Endothelial cell (in vitro differentiated cells): ENCODE measurements around the gene CRIP3. TPM values are rescaled to one million over a fixed set of nuclear protein-coding genes. Genes with fewer than 3 reads are reported as not detected.
A peak's percentile ranks its signal among the peaks of the same experiment; 100 is the strongest.

ENCODE experiments used
- DNase-seq: peaks from one replicate; pipeline ENCODE4 v3.0.0; 2021; ENCODE audit warnings: low spot score
- H3K27ac Mint-ChIP-seq: one replicate; pipeline ENCODE4 v1.8.0; 2021; ENCODE audit warnings: mixed read lengths, inconsistent platforms; ENCODE audit not compliant: unreplicated experiment
- H3K27me3 Mint-ChIP-seq: one replicate; pipeline ENCODE4 v1.8.0; 2021; ENCODE audit warnings: mild to moderate bottlenecking, moderate library complexity, mixed read lengths, inconsistent platforms; ENCODE audit not compliant: unreplicated experiment
- H3K36me3 Mint-ChIP-seq: one replicate; pipeline ENCODE4 v1.8.0; 2021; ENCODE audit warnings: mild to moderate bottlenecking, low read depth, mixed read lengths, inconsistent platforms; ENCODE audit not compliant: unreplicated experiment
- H3K4me1 Mint-ChIP-seq: one replicate; pipeline ENCODE4 v1.8.0; 2021; ENCODE audit warnings: mild to moderate bottlenecking, mixed read lengths, inconsistent platforms; ENCODE audit not compliant: unreplicated experiment
- H3K4me3 Mint-ChIP-seq: one replicate; pipeline ENCODE4 v1.8.0; 2021; ENCODE audit warnings: mild to moderate bottlenecking, mixed read lengths, inconsistent platforms; ENCODE audit not compliant: unreplicated experiment
- H3K9me3 Mint-ChIP-seq: one replicate; pipeline ENCODE4 v1.8.0; 2021; ENCODE audit warnings: mixed read lengths, inconsistent platforms; ENCODE audit not compliant: unreplicated experiment
- total RNA-seq: library from RNA; stranded (reverse); fragmentation: NEBNext Ultra II Directional; extraction: Animal tissue kit (Norgen Biotek cat#: 25700); gene quantifications from one replicate; pipeline ENCODE4 v1.2.1, GENCODE V29; 2021; ENCODE audit not compliant: unreplicated experiment
- TF ChIP-seq, protein P1 (sequence below): fragments of 200-600 bp; sonication (generic); IDR thresholded peaks from one replicate; pipeline ENCODE4 v1.5.0; 2021; ENCODE audit warnings: antibody characterized with exemption; ENCODE audit not compliant: unreplicated experiment

CRIP3 gene
- total RNA-seq, 1 donor from 2014 or later = 1.1 TPM

DNA sequence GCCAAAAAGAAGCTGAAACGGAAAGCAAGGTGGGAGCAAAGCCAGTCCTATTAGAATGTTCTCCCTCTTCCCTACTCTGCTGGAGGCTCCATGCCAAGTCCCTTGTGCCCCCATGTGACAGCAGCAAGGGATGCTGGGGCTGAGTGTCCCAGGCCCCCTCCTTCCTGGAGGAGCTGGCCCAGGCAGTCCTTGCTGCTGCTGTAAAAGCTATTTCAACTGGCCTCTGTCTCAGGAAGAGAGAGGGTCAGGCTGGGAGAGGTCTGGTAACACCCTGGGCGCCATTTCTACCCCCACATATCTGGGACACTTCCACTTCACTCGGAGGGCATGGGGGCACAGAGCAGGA, 40.3 kb downstream of the CRIP3 start:
- peaks cover 13% of the 10 kb centered on the region for H3K4me1 Mint-ChIP-seq
- no peaks in the 10 kb centered on the region for H3K36me3 Mint-ChIP-seq
- no peak overlapping the region for H3K4me3 Mint-ChIP-seq
- TF ChIP-seq, protein P1, sequence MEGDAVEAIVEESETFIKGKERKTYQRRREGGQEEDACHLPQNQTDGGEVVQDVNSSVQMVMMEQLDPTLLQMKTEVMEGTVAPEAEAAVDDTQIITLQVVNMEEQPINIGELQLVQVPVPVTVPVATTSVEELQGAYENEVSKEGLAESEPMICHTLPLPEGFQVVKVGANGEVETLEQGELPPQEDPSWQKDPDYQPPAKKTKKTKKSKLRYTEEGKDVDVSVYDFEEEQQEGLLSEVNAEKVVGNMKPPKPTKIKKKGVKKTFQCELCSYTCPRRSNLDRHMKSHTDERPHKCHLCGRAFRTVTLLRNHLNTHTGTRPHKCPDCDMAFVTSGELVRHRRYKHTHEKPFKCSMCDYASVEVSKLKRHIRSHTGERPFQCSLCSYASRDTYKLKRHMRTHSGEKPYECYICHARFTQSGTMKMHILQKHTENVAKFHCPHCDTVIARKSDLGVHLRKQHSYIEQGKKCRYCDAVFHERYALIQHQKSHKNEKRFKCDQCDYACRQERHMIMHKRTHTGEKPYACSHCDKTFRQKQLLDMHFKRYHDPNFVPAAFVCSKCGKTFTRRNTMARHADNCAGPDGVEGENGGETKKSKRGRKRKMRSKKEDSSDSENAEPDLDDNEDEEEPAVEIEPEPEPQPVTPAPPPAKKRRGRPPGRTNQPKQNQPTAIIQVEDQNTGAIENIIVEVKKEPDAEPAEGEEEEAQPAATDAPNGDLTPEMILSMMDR = no peak
- no peaks in the 10 kb centered on the region for H3K9me3 Mint-ChIP-seq
- peaks cover 17% of the 10 kb centered on the region for H3K27me3 Mint-ChIP-seq
- no peak for DNase-seq
- no peak overlapping the region for H3K27ac Mint-ChIP-seq

DNA sequence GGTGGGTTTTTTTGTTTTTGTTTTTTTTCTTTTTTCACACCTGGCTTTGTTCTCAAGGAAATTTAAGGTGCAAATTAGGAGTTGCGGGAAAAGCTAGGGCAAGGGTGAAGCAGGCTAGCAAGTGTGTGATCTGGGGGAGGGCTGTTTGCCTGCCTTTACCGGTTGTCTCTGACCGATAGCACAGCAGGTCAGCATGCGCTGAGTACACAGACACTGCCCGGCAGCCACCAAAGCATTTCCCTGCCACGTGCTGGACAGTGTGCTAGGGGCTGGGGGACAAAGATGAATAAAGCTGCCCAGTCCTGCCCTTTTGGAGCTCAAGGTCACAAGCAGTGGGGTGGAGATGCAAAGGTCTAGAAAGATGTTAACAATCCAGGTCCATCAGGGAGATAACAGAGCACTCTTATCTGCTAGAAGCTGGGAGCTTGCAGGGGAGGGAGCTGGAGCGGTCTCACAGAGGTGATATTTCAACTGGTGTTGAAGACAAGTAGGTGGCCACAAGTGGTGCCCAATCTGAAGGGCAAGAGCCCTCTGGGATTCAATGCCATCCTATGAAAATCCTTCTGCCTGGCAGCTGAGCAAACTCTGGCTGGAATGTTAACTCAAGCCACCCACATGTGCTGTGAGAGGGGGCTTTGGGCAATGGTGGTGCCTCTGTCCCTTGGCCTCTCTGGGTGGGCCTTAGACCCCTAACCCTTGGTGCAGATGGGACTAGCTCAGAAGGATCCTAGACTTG, 40.8 kb downstream of the CRIP3 start:
- no peak overlapping the region for H3K27ac Mint-ChIP-seq
- H3K27me3 Mint-ChIP-seq = peaks cover 14% of the 10 kb centered on the region
- H3K4me3 Mint-ChIP-seq = peak overlapping the region; percentile 66
- H3K36me3 Mint-ChIP-seq = no peaks in the 10 kb centered on the region
- peaks cover 13% of the 10 kb centered on the region for H3K4me1 Mint-ChIP-seq
- H3K9me3 Mint-ChIP-seq = no peaks in the 10 kb centered on the region
- no peak for DNase-seq
- TF ChIP-seq, protein P1 = no peak

DNA sequence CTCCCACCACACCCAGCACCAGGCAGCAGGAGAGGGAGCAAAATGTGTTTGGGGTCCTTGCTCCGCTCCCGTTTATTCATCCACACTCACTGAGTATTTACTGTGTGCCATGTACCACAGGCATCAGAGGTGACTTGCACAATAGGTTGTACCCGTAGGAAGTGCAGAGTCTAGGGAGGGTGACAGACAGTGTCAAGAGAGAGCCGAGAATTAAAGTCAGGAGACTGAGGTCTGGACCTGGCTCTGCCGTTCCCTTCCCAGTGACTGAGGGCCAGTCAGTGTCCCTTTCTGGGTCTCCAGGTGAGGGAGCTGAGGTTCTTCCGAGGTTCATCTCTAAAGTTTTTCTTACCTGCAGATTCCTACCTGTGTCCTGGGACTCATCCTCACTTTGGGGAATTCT, 43.1 kb downstream of the CRIP3 start:
- no peak for DNase-seq
- no peaks in the 10 kb centered on the region for H3K9me3 Mint-ChIP-seq
- H3K4me3 Mint-ChIP-seq = no peak overlapping the region
- TF ChIP-seq, protein P1 = no peak
- H3K27ac Mint-ChIP-seq = no peak overlapping the region
- H3K27me3 Mint-ChIP-seq = peaks cover 14% of the 10 kb centered on the region
- peaks cover 21% of the 10 kb centered on the region for H3K4me1 Mint-ChIP-seq
- no peaks in the 10 kb centered on the region for H3K36me3 Mint-ChIP-seq

DNA sequence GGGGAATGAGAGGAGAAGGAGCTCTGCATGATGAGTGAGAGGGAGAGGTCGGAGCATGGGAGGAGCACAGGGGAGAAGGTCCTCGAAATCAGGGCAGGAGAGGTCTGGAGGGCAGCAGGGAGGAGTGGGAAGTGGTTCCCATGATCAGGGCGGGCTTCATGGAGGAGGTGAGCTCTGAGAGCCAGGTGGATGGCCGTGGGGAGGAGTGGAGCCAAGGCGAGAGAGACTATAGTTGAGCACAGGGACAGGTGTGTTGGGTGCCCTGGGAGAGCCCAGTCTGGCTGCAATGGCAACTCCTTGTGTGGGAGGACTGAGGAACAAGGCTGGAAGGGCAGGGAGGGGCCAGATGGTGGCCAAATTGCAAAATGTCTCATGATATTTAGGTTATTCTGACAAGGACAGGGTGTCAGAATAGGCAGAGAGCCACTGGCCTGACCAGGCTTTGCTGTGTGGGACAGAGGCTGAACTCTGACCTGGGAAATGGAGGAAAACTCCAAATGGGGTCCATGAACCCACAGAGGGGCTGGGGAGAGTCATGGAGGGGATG, 44.0 kb downstream of the CRIP3 start:
- H3K27ac Mint-ChIP-seq = no peak overlapping the region
- no peaks in the 10 kb centered on the region for H3K36me3 Mint-ChIP-seq
- no peak overlapping the region for H3K4me3 Mint-ChIP-seq
- TF ChIP-seq, protein P1 = no peak
- peaks cover 11% of the 10 kb centered on the region for H3K27me3 Mint-ChIP-seq
- no peak for DNase-seq
- H3K4me1 Mint-ChIP-seq = peaks cover 19% of the 10 kb centered on the region
- no peaks in the 10 kb centered on the region for H3K9me3 Mint-ChIP-seq

DNA sequence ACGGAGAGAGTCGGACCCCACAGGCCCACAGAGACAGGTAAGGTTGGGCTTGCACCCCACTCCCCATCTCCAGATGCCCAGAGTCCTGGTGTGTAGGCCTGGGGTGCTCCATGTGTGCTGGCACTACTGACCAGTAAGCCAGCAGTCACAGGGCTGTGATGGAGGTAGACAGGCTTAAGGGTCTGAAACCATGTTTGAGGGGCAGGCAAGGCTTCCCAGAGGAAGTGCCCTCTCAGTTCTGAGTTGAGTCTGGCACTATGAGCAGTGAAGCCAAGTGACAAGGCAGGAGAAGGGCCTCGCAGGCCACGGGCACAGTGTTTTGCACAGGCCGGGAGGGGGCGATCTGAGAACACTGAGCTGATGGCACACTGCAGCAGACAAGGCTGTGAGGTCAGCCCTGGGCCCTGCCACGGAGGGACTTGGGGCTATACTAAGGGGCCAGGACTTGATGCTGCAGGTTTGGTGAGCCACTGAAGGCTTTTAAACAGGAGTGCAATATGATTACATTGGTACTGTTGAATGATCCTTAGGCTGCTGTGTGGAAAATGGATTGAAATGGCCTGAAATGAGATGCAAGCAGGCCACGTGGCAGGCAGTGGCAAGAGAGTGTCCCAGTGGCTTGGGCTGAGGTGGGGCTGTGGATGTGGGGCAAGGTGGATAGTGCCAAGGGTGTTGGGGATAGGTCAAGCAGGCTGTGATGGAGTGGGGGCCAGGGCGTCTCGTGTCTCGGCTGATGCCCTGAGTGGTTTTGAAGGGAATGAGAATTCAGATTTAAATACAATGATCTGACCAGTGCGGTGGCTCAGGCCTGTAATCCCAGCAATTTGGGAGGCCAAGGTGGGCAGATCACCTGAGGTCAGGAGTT, 45.1 kb downstream of the CRIP3 start:
- Mint-ChIP-seq H3K4me1 (peaks cover 15% of the 10 kb centered on the region), H3K9me3 (no peaks in the 10 kb centered on the region), H3K27me3 (peaks cover 7% of the 10 kb centered on the region), H3K36me3 (no peaks in the 10 kb centered on the region), H3K4me3 (peak overlapping the region; percentile 17), H3K27ac (peak overlapping the region; percentile 22)
- peak; percentile 83 for DNase-seq
- TF ChIP-seq, protein P1 = peak; percentile 49
